ENCODE data around the gene MAML2. TPM values are rescaled to one million over a fixed set of nuclear protein-coding genes. Genes with fewer than 3 reads are reported as not detected.

Gene MAML2
- total RNA-seq, 4 donors from 2014 or later = 15.9 to 31.9 (median 24.9) TPM

- H3K4me3 ChIP-seq = no peak overlapping the region
- H3K9me3 ChIP-seq = no peaks in the 10 kb centered on the region
- intact Hi-C loops (cut with DNase I; ENCODE audit: low total_unique reads) (no loop called here), in situ Hi-C loops (cut with MboI; ENCODE audit: low pct_ligation_motif_present in 1 of 4, low pct_unique_long_range_greater_than_20kb in 1 of 4, low sequenced_read_pairs in 3 of 4) (loop anchor here in 3 of 4 donors (25.0 kb wide), 1 partner anchor 529 kb away; no protein-coding TSS in a partner anchor)
- no peaks in the 10 kb centered on the region for H3K27me3 ChIP-seq
- peaks cover 0 to 19% (median 3%) of the 10 kb centered on the region in 4 donors for H3K36me3 ChIP-seq
- H3K27ac ChIP-seq = no peak overlapping the region
- 40 to 90% methylated on average over 1 of the region's 1 CpG for WGBS, 2 donors (ENCODE audit: low coverage in 1 of 2)
- H3K4me1 ChIP-seq = no peaks in the 10 kb centered on the region
- DNase-seq = no peak
- no peak for TF ChIP-seq POLR2AphosphoS5 (IDR thresholded peaks at IDR 0.05)
- no peak for TF ChIP-seq POLR2A (IDR thresholded peaks at IDR 0.05)
- TF ChIP-seq EP300 (IDR thresholded peaks at IDR 0.05; ENCODE audit: low read depth) = no peak
- TF ChIP-seq CTCF (IDR thresholded peaks at IDR 0.05) = no peak
Measured at GRCh38 chr11:96366024-96366423, 23.0 kb upstream of the MAML2 start.

GRCh38 chr11:96365493-96365892 is 22.5 kb upstream of the MAML2 start:
- Histone ChIP-seq H3K4me3 (no peak overlapping the region), H3K4me1 (no peaks in the 10 kb centered on the region), H3K27me3 (no peaks in the 10 kb centered on the region), H3K9me3 (no peaks in the 10 kb centered on the region), H3K27ac (no peak overlapping the region), H3K36me3 (peaks cover 0 to 14% (median 3%) of the 10 kb centered on the region in 4 donors)
- in situ Hi-C loops (cut with MboI; ENCODE audit: low pct_ligation_motif_present in 1 of 4, low pct_unique_long_range_greater_than_20kb in 1 of 4, low sequenced_read_pairs in 3 of 4) = loop anchor here in 3 of 4 donors (25.0 kb wide), 1 partner anchor 528 kb away; no protein-coding TSS in a partner anchor
- intact Hi-C loops (cut with DNase I; ENCODE audit: low total_unique reads) = no loop called here
- TF ChIP-seq EP300 (IDR thresholded peaks at IDR 0.05; ENCODE audit: low read depth) = no peak
- TF ChIP-seq POLR2AphosphoS5 (IDR thresholded peaks at IDR 0.05) = no peak
- no peak for TF ChIP-seq POLR2A (IDR thresholded peaks at IDR 0.05)
- no peak for TF ChIP-seq CTCF (IDR thresholded peaks at IDR 0.05)
- 56 to 79% methylated on average over 1 of the region's 1 CpG for WGBS, 2 donors (ENCODE audit: low coverage in 1 of 2)
- DNase-seq = no peak

GRCh38 chr11:96361778-96362177 is 18.8 kb upstream of the MAML2 start:
- in situ Hi-C loops (cut with MboI; ENCODE audit: low pct_ligation_motif_present in 1 of 4, low pct_unique_long_range_greater_than_20kb in 1 of 4, low sequenced_read_pairs in 3 of 4) (loop anchor here in 3 of 4 donors (25.0 kb wide), 1 partner anchor 524 kb away; no protein-coding TSS in a partner anchor), intact Hi-C loops (cut with DNase I; ENCODE audit: low total_unique reads) (no loop called here)
- H3K4me3 ChIP-seq = no peak overlapping the region
- peaks cover 0 to 21% (median 8%) of the 10 kb centered on the region in 4 donors for H3K36me3 ChIP-seq
- H3K27ac ChIP-seq = no peak overlapping the region
- TF ChIP-seq POLR2AphosphoS5 (IDR thresholded peaks at IDR 0.05) = no peak
- no peak for TF ChIP-seq CTCF (IDR thresholded peaks at IDR 0.05)
- no peak for TF ChIP-seq POLR2A (IDR thresholded peaks at IDR 0.05)
- no peak for TF ChIP-seq EP300 (IDR thresholded peaks at IDR 0.05; ENCODE audit: low read depth)
- DNase-seq = no peak
- no peaks in the 10 kb centered on the region for H3K9me3 ChIP-seq
- WGBS, 2 donors (ENCODE audit: low coverage in 1 of 2) = 58 to 78% methylated on average over 2 of the region's 2 CpGs
- H3K4me1 ChIP-seq = no peaks in the 10 kb centered on the region
- H3K27me3 ChIP-seq = no peaks in the 10 kb centered on the region

DNA sequence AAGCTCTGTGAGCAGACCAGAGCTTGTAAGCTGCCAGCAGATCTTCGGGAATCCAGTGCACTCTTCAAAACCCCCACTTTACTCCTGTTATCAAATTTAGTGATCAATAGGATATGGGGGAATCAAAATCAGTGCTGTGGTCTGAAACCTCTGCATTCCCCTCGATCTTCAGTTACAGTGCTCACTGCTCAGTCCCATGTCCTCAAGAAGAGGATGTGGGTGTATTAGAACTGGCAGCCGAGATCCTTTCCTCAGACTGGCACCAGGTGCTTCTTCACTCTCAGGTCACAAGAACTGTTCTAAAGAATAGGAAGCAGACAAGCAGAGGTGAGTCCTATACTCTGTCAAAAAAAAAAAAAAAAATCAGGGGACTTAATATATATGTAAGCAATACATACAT is 15.3 kb upstream of the MAML2 start:
- Histone ChIP-seq H3K9me3 (no peaks in the 10 kb centered on the region), H3K36me3 (peaks cover 0 to 24% (median 9%) of the 10 kb centered on the region in 4 donors)
- in situ Hi-C loops (cut with MboI; ENCODE audit: low pct_ligation_motif_present in 1 of 4, low pct_unique_long_range_greater_than_20kb in 1 of 4, low sequenced_read_pairs in 3 of 4) = loop anchor here in 3 of 4 donors (25.0 kb wide), 1 partner anchor 521 kb away; no protein-coding TSS in a partner anchor

More for the DNA sequence above, 15.3 kb upstream of the MAML2 start:
- WGBS, 2 donors (ENCODE audit: low coverage in 1 of 2) = 76 to 85% methylated on average over 3 of the region's 3 CpGs
- no peak for DNase-seq
- no peaks in the 10 kb centered on the region for H3K27me3 ChIP-seq
- intact Hi-C loops (cut with DNase I; ENCODE audit: low total_unique reads) = no loop called here
- no peak overlapping the region for H3K27ac ChIP-seq
- no peak for TF ChIP-seq EP300 (IDR thresholded peaks at IDR 0.05; ENCODE audit: low read depth)
- no peak for TF ChIP-seq POLR2AphosphoS5 (IDR thresholded peaks at IDR 0.05)
- no peak for TF ChIP-seq POLR2A (IDR thresholded peaks at IDR 0.05)
- TF ChIP-seq CTCF (IDR thresholded peaks at IDR 0.05) = no peak
- H3K4me3 ChIP-seq = no peak overlapping the region
- H3K4me1 ChIP-seq = no peaks in the 10 kb centered on the region
